IgD-negative memory B cell (primary cell): ENCODE data around the gene CD160. TPM values are rescaled to one million over a fixed set of nuclear protein-coding genes. Genes with fewer than 3 reads are reported as not detected.
"Not testable (repeated sequence)": the region's sequence is repeated elsewhere in the genome, so short reads cannot be mapped to it uniquely, and the experiment has no call there.

ENCODE experiments used
- H3K27ac Mint-ChIP-seq, 3 donors: one replicate each; pipeline ENCODE4 v1.8.0; 2020 to 2022; ENCODE audit warnings: mild to moderate bottlenecking in 3 of 3, mixed read lengths in 3 of 3, moderate library complexity in 1 of 3
- H3K27me3 Mint-ChIP-seq: one replicate; pipeline ENCODE4 v1.8.0; 2021; ENCODE audit warnings: mixed read lengths
- H3K36me3 Mint-ChIP-seq: one replicate; pipeline ENCODE4 v1.8.0; 2020; ENCODE audit warnings: mild to moderate bottlenecking, mixed read lengths
- H3K4me1 Mint-ChIP-seq, 3 donors: one replicate each; pipeline ENCODE4 v1.8.0; 2020 to 2022; ENCODE audit warnings: mixed read lengths in 3 of 3, mild to moderate bottlenecking in 1 of 3
- H3K4me3 Mint-ChIP-seq, 4 donors: one replicate each; pipeline ENCODE4 v1.8.0; 2020 to 2022; ENCODE audit warnings: mild to moderate bottlenecking in 4 of 4, mixed read lengths in 4 of 4, moderate library complexity in 3 of 4
- H3K9me3 Mint-ChIP-seq, 3 donors: one replicate each; pipeline ENCODE4 v1.8.0; 2020 to 2021; ENCODE audit warnings: mixed read lengths in 3 of 3, mild to moderate bottlenecking in 1 of 3
- polyA plus RNA-seq: library from polyadenylated mRNA; unstranded; fragments of 300-500 nt; fragmentation: Illumina TruSeq; gene quantifications from one replicate; pipeline ENCODE4 v1.2.3, GENCODE V29; 2021

The CD160 gene
- 1.8 TPM for polyA plus RNA-seq

GRCh38 chr1:145719230-145720079 lies at the start of gene CD160:
TSS of gene CD160 (plus strand) at chr1:145719499. CDS start at chr1:145728328, 8,829 bp downstream.
- H3K36me3 Mint-ChIP-seq: no peaks in the 10 kb centered on the region
- H3K9me3 Mint-ChIP-seq: no peaks in the 10 kb centered on the region
- peaks cover 0 to 8% (median 7%) of the 10 kb centered on the region in 3 donors for H3K4me1 Mint-ChIP-seq
- no peak within 1 kb of the TSS for H3K27ac Mint-ChIP-seq
- peak within 1 kb of the TSS in 1 of 4 donors; percentile 84 for H3K4me3 Mint-ChIP-seq
- H3K27me3 Mint-ChIP-seq: peaks cover 10% of the 10 kb centered on the region

- not testable (repeated sequence) for H3K9me3 Mint-ChIP-seq, H3K27me3 Mint-ChIP-seq, H3K27ac Mint-ChIP-seq, H3K4me3 Mint-ChIP-seq, H3K36me3 Mint-ChIP-seq, H3K4me1 Mint-ChIP-seq
Observed at GRCh38 chr1:145670995-145671745, 48.1 kb upstream of the CD160 start.

- not testable (repeated sequence) for H3K4me3 Mint-ChIP-seq, H3K36me3 Mint-ChIP-seq, H3K4me1 Mint-ChIP-seq, H3K27ac Mint-ChIP-seq, H3K9me3 Mint-ChIP-seq, H3K27me3 Mint-ChIP-seq
Observed at GRCh38 chr1:145673217-145673616, 46.1 kb upstream of the CD160 start.

- H3K27me3 Mint-ChIP-seq, H3K4me1 Mint-ChIP-seq, H3K27ac Mint-ChIP-seq, H3K36me3 Mint-ChIP-seq, H3K4me3 Mint-ChIP-seq, H3K9me3 Mint-ChIP-seq: not testable (repeated sequence)
Observed at GRCh38 chr1:145684858-145685257, 34.4 kb upstream of the CD160 start.

GRCh38 chr1:145686078-145686477 lies 33.2 kb upstream of the CD160 start:
- not testable (repeated sequence) for H3K27ac Mint-ChIP-seq

GRCh38 chr1:145688328-145688727 lies 31.0 kb upstream of the CD160 start:
- Mint-ChIP-seq H3K27me3 (no peaks in the 10 kb centered on the region), H3K4me3 (no peak overlapping the region), H3K36me3 (peaks cover 2% of the 10 kb centered on the region), H3K9me3 (no peaks in the 10 kb centered on the region), H3K27ac (peak overlapping the region in 1 of 3 donors; percentile 20), H3K4me1 (peaks cover 5 to 13% (median 11%) of the 10 kb centered on the region in 3 donors)

More at GRCh38 chr1:145686078-145686477, 33.2 kb upstream of the CD160 start:
- not testable (repeated sequence) for H3K9me3 Mint-ChIP-seq, H3K4me3 Mint-ChIP-seq, H3K36me3 Mint-ChIP-seq, H3K27me3 Mint-ChIP-seq
- H3K4me1 Mint-ChIP-seq: peaks cover 5 to 13% (median 11%) of the 10 kb centered on the region in 3 donors

- H3K27ac Mint-ChIP-seq: no peak overlapping the region
- H3K4me3 Mint-ChIP-seq: no peak overlapping the region
- H3K4me1 Mint-ChIP-seq: peaks cover 5 to 13% (median 11%) of the 10 kb centered on the region in 3 donors
- no peaks in the 10 kb centered on the region for H3K9me3 Mint-ChIP-seq
- no peaks in the 10 kb centered on the region for H3K27me3 Mint-ChIP-seq
- peaks cover 2% of the 10 kb centered on the region for H3K36me3 Mint-ChIP-seq
Observed at GRCh38 chr1:145688924-145689323, 30.4 kb upstream of the CD160 start.

- Mint-ChIP-seq H3K9me3 (no peaks in the 10 kb centered on the region), H3K4me3 (peak overlapping the region in 2 of 4 donors; percentile 75 to 82), H3K4me1 (peaks cover 6 to 13% (median 11%) of the 10 kb centered on the region in 3 donors), H3K27ac (peak overlapping the region in 1 of 3 donors; percentile 75), H3K27me3 (no peaks in the 10 kb centered on the region), H3K36me3 (peaks cover 2% of the 10 kb centered on the region)
Observed at GRCh38 chr1:145689922-145690321, 29.4 kb upstream of the CD160 start.

GRCh38 chr1:145690587-145691558 lies 28.4 kb upstream of the CD160 start:
- Mint-ChIP-seq H3K9me3 (no peaks in the 10 kb centered on the region), H3K27ac (peak overlapping the region in 2 of 3 donors; percentile 9 to 75), H3K4me3 (peak overlapping the region in 2 of 4 donors; percentile 1 to 66), H3K36me3 (peaks cover 2% of the 10 kb centered on the region), H3K27me3 (no peaks in the 10 kb centered on the region), H3K4me1 (peaks cover 6 to 13% (median 11%) of the 10 kb centered on the region in 3 donors)

- H3K36me3 Mint-ChIP-seq: peaks cover 2% of the 10 kb centered on the region
- H3K9me3 Mint-ChIP-seq: no peaks in the 10 kb centered on the region
- H3K27me3 Mint-ChIP-seq: no peaks in the 10 kb centered on the region
- peak overlapping the region in 1 of 4 donors; percentile 47 for H3K4me3 Mint-ChIP-seq
- H3K27ac Mint-ChIP-seq: no peak overlapping the region
- peaks cover 6 to 13% (median 11%) of the 10 kb centered on the region in 3 donors for H3K4me1 Mint-ChIP-seq
Observed at GRCh38 chr1:145692785-145693443, 26.4 kb upstream of the CD160 start.

- Mint-ChIP-seq H3K4me3 (no peak overlapping the region), H3K4me1 (peaks cover 0 to 2% (median 0%) of the 10 kb centered on the region in 3 donors), H3K27ac (no peak overlapping the region)
Observed at GRCh38 chr1:145695821-145696629, 23.3 kb upstream of the CD160 start.

GRCh38 chr1:145696630-145696960 lies 22.7 kb upstream of the CD160 start:
- Mint-ChIP-seq H3K4me1 (peaks cover 0 to 2% (median 0%) of the 10 kb centered on the region in 3 donors), H3K4me3 (no peak overlapping the region), H3K27ac (no peak overlapping the region), H3K36me3 (no peaks in the 10 kb centered on the region), H3K27me3 (no peaks in the 10 kb centered on the region), H3K9me3 (no peaks in the 10 kb centered on the region)

More at GRCh38 chr1:145695821-145696629, 23.3 kb upstream of the CD160 start:
- Mint-ChIP-seq H3K9me3 (no peaks in the 10 kb centered on the region), H3K27me3 (no peaks in the 10 kb centered on the region), H3K36me3 (no peaks in the 10 kb centered on the region)

GRCh38 chr1:145701306-145701862 lies 17.9 kb upstream of the CD160 start:
- Mint-ChIP-seq H3K36me3 (no peaks in the 10 kb centered on the region), H3K4me3 (no peak overlapping the region), H3K27ac (no peak overlapping the region), H3K4me1 (no peaks in the 10 kb centered on the region), H3K27me3 (peaks cover 3% of the 10 kb centered on the region), H3K9me3 (no peaks in the 10 kb centered on the region)
